Measurements from ENCODE around the gene DAGLA.

GRCh38 chr11:61756147-61756451 is 75.9 kb downstream of the DAGLA start:
- TF ChIP-seq, protein P1, sequence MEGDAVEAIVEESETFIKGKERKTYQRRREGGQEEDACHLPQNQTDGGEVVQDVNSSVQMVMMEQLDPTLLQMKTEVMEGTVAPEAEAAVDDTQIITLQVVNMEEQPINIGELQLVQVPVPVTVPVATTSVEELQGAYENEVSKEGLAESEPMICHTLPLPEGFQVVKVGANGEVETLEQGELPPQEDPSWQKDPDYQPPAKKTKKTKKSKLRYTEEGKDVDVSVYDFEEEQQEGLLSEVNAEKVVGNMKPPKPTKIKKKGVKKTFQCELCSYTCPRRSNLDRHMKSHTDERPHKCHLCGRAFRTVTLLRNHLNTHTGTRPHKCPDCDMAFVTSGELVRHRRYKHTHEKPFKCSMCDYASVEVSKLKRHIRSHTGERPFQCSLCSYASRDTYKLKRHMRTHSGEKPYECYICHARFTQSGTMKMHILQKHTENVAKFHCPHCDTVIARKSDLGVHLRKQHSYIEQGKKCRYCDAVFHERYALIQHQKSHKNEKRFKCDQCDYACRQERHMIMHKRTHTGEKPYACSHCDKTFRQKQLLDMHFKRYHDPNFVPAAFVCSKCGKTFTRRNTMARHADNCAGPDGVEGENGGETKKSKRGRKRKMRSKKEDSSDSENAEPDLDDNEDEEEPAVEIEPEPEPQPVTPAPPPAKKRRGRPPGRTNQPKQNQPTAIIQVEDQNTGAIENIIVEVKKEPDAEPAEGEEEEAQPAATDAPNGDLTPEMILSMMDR (IDR thresholded peaks at IDR 0.05) = no peak
- TF ChIP-seq POLR2A (IDR thresholded peaks at IDR 0.05) (no peak), POLR2AphosphoS5 (IDR thresholded peaks at IDR 0.05) (no peak), EP300 (IDR thresholded peaks at IDR 0.05) (no peak)
